ENCODE data around the gene TENM3.

- TF ChIP-seq TAF1 (IDR thresholded peaks at IDR 0.05; ENCODE audit: borderline replicate concordance, low read depth, low read length) (no peak), MXI1 (IDR thresholded peaks at IDR 0.05; ENCODE audit: low read depth, low read length) (no peak), IRF3 (IDR thresholded peaks at IDR 0.05) (no peak), MYC (IDR thresholded peaks at IDR 0.05; ENCODE audit: insufficient read depth, insufficient read length, insufficient replicate concordance, low read length, severe bottlenecking) (no peak), FOXM1 (IDR thresholded peaks at IDR 0.05; ENCODE audit: low read depth, low read length) (no peak), CEBPB (IDR thresholded peaks at IDR 0.05; ENCODE audit: borderline replicate concordance in 1 of 2, low read depth in 2 of 2, low read length in 2 of 2) (no peak), CTCF (IDR thresholded peaks at IDR 0.05 in 2 of 3, conservative IDR thresholded peaks at IDR 0.05 in 1 of 3; ENCODE audit: control insufficient read depth in 2 of 3, extremely low read depth in 1 of 3, insufficient read depth in 1 of 3, low read depth in 3 of 3, low read length in 3 of 3) (no peak), NFYB (IDR thresholded peaks at IDR 0.05; ENCODE audit: insufficient read depth, low read depth, low read length) (no peak), MTA2 (IDR thresholded peaks at IDR 0.05; ENCODE audit: low read depth) (no peak), MTA3 (IDR thresholded peaks at IDR 0.05; ENCODE audit: borderline replicate concordance, low read length) (no peak)
Measured at GRCh38 chr4:182823576-182823975, 580.4 kb downstream of the TENM3 start.

Measured in GM12878 (cell line).